OCI-M2 (cell line): ENCODE data around the gene TBC1D2.
"Not testable (repeated sequence)": the region's sequence is repeated elsewhere in the genome, so short reads cannot be mapped to it uniquely, and the experiment has no call there.

Experiments
- DNase-seq: peaks from one replicate; lab custom pipeline; 2025; ENCODE audit not compliant: unreplicated experiment; lab: John Stamatoyannopoulos, UW

The TBC1D2 gene

DNA sequence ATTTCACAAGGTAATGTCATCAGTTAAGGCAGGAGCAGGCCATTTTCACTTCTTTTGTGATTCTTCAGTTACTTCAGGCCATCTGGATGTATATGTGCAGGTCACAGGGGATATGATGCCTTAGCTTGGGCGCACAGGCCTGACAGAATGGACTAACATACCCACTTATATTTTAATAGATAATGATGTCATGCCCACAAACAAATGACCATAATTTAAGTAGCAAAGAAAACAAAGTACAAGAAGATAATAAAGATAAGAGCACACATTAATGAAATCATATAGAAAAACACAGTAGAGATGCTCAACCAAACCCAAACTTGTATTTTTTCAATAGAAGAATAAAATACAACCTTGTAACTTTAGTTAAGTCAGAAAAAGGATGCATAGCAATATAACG is 19.7 kb upstream of the TBC1D2 start:
- no peak for DNase-seq

DNA sequence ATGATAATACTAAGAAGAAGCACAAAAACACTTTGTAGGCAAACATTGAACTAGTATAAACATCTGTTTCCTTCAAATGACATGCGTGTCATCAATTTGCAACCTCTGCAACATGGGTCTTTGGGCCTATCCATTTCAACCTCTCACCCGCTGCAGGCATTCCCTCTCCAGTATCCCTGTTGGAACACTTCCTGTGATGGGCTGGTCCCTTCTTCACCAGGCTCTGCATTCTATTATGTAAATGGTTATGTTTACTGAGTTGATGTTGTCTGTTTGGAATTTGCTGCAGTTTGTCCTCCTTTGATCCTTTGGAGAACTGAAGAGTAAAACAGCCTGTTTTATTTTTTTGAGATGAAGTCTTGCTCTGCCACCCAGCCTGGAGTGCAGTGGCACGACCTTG is 16.6 kb upstream of the TBC1D2 start:
- no peak for DNase-seq

DNA sequence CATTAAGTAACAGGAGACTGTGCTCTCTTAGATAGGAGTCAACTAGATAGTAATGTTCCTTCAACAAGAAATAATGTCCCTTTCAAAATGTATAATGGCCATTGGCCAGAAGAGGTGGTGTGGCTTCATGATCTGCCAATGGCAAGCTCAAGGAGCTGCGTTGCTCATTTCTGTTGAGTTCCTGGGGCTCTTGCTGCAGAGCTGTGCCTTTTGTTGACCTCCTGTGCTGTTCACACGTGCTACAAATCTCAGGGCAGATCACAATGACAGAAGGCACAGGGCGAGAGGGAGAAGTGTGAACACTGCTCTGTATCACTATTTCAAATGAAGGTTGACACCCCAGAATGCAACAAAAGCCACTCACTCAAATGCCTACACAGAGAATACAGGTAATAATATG is 16.0 kb upstream of the TBC1D2 start:
- DNase-seq: no peak

DNA sequence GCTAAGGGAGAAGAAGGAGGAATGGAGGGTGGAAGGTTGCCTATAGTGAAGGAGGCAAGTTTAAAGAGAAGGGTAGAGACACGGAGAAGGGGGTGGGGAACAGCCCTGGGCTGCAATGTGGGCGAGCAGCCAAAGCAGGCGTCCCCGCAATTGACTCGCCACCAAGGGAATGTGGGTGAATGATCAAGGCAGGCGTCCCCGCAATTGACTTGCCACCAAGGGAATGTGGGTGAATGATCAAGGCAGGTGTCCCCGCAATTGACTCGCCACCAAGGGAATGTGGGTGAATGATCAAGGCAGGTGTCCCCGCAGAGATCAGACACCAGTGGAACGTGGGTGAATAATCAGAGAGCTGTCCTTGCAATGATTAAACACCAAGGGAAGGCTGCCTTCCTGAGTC is 14.8 kb upstream of the TBC1D2 start:
- not testable (repeated sequence) for DNase-seq

DNA sequence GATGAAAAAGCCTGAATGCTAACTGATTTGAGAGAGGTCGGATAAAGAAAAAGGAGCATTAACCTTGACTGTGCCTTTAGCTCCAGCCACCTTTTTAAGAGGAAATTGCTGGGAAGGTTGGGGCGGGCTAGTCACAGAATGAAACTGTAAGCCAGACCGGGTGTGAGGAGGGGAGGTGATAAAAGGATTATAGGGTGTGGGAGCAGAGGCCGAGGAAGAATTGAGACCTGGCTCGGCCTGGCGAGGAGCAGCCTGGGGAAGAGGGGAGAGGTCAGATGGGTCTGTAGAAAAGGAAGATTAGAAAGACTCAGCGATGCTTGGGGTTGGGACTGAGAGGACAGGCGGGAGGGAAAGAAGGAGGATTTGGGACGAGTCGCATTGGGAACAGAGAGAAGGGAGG is 14.2 kb upstream of the TBC1D2 start:
- DNase-seq: not testable (repeated sequence)

DNA sequence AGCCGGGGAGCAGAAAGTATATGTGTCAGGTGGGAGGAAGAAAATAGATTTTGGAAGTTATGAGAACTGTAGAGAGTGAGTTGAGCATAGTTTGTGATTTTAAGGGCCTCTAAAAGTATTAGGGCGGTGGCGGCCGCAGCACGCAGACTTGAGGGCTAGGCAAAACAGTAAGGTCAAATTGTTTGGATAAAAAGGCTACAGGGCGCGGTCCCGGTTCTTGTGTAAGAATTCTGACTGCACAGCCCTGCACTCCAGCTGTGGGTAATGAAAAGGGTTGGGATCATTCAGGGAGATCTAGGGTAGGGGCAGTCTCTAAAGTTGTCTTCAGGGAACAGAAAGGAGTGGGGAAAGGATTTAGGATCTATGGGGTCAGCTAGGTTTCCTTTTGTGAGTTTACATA is 12.1 kb upstream of the TBC1D2 start:
- DNase-seq: not testable (repeated sequence)

DNA sequence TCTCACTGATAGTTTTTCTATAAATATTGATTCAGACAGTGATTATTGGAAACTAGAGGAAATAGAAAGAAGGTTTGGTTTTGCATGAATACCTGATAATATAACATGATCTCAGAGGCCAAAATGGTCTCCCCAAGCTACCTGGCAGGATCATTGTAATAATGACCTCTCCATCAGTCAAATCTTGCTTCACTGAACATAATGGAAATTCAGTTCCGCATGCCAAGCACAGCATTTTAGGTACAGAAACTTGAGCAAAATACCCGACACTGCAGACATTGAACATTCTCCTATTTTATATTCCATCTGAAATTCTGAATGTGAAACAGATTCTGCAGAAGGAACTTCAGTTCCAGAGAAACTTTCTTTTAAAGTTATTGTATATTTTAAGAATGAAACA is 9.1 kb upstream of the TBC1D2 start:
- no peak for DNase-seq

DNA sequence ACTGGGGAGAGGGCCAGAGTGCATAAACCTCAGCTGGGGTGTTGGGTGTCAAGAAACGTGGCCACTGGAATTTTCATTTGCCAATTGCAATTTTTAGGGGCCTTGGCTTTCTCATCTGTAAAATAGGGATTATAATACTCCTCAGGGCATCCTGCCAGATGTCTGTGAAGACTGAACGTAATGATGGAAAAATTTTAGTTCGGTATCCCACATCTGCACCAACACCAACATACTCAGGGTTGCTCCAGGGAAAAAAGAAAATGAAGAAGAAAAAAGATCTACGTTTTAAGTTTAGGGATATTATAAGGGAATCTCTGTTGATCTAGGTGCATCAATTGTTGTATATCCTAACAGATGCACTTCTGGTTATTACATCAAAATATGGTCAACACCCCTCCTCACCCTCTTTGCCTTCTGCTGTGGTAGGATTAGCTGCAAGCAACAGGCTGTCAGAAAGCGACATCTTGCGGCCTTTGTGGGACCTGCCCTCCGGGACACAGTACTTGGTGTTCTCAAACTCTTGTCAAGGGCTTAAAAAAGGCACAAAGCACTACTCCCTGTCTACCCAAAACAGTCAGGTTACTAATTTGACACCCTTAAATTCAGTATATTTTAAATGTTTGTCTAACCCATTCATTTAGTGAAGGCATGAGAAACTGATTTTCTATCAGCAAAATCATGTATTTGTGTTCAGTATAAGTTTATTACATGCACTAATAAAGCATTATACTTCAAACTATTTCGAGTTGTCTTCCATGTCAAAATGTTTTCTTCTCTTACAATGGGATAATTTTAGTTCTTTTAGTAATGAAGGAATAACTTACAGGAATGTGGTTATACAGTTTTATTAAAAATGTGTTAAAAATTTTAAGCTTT is 8.3 kb upstream of the TBC1D2 start:
- DNase-seq: peak; percentile 54

DNA sequence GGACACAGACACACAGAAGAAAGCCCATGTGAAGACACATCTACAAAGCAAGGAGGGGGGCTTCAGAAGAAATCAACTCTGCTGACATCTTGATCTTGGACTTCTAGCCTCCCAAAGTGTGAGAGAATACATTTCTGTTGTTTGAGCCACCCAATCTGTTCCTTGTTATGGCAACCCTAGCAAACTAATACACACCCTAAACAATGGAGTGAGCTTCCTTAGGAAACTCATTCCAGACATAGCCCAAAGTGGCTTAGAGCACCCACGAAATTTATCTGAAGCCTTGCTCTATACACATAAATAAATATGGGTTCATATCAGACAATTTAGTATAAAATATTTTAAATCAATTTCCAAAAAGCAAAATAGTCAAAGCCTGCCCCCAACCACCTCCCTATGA is 7.6 kb upstream of the TBC1D2 start:
- DNase-seq: no peak

DNA sequence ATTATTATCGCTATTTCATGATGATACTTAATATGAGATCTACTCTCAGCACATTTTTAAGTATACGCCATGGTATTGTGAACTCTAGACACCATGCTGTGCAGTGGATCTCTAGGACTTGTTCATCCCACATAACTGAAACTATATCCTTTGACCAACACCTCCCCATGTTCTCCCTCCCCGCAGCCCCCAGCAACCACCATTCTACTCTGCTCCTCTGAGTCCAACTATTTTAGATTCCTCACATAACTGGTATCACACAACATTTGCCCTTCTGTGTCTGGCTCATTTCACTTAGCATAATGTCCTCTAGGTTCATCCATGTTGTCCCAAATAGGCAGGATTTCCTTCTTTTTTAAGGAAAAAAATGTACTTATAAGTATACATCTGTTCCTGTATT is 6.6 kb upstream of the TBC1D2 start:
- no peak for DNase-seq

DNA sequence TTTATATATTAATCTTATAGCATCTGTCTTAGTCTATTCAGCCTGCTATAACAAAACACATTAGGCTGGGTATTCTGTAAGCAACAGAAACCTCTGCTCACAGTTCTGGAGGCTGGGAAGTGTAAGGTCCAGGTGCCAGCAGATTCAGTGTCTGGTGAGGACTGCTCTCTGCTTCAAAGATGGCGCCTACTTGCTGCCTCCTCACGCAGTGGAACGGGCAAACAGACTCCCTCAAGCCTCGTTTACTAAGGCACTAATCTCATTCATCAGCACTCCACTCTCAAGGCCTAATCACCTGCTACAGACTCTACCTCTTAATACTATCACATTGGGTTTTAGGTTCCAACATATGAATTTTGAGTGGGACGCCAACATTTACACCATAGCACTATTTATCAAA is 5.2 kb upstream of the TBC1D2 start:
- DNase-seq: no peak

DNA sequence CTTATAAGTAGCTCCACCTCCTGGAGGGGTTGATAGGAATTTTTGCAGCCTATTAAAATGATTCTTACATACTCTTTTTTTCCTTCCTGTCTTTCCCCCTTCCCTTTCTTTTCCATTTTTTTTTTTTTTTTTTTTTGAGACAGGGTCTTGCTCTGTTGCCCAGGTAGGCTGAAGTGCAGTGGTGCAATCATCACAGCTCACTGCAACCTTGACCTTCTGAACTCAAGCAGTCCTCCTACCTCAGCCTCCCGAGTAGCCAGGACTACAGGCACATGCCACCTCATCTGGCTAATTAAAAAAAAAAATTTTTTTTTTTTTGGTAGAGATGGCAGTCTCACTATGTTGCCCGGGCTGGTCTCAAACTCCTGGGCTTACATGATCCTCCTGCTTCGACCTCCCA is 4.3 kb upstream of the TBC1D2 start:
- DNase-seq: no peak

DNA sequence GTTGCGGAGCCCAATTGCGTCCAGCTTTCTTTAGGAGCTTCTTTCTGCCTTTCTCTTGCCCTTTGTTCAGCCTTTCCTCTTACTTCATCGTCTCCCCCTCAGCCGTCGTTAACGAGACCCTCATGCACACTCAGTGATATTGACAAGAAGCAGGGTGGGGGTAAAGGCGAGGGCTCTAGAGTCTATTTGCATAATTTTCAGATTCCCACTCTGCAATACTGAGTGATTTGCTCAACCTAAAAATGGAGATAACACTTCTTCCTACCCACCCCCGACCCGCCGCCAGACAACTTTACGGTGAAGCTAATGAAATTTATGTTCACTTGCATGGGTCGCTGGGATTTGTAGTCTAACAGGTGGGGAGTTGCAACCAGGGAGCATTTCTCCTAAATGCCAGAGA is 1.3 kb upstream of the TBC1D2 start:
- DNase-seq: no peak

DNA sequence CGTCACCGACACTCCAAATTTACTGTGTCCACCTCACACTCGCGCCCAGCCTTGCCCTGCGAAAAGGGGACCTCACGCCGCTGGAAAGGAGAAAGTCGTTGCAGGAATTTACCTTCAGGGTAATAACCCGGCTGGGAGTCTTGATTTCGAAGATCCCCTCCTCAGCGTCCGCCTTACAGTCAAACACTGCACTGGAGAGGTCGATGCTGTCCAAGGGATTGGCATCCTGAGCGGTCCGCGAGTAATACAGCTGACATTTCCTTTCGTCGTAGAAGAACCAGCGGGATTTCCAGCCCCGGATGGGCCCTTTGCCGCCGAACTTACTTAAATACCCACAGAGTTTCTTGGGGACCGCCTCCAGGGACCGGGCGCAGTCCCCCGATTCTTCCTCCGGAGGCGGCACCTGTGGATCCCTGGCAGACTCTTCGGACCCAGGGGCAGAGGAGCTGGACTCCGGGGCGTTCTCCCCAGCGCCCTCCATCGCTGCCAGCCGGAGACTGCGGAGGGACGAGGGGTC is 330 bp downstream of the TBC1D2 start:
- no peak for DNase-seq

DNA sequence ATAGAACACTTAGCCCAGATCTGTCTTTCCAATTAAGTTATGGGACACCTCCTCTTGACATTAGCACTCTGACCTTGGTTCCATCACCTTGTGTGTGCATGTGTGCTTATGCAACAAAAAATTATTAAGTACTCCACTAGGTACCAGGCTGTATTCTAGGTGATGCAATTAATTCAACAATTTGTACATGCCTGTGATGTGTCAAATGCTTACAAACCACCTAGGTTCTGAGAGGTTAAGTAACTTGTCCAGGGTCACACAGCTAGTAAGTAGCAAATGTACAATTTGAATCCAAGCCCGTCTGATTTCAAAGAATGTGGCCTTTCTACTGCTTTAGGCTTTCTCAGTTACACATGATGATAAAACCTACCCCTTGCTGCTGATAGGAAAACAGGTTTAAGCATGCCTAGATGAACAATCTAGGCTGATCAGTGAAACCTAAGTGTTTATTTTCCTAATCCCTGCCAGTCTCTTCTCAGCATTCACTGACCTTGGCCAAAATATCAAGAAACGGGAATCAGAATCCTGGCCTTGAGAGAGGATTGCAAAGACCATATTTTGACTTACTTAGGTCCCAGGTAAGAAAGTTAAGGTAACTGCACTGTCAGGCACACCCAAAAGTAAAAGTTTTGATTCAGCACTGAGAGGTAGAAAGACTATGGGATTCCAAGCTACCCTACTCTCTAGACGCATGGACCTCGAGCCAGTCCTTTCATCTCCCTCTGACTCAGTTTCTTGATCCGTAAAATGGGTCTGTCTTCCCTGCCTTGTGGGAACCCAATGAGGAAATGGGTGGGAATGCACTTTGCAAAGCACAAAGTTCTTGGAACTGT is 1.0 kb downstream of the TBC1D2 start:
- no peak for DNase-seq

DNA sequence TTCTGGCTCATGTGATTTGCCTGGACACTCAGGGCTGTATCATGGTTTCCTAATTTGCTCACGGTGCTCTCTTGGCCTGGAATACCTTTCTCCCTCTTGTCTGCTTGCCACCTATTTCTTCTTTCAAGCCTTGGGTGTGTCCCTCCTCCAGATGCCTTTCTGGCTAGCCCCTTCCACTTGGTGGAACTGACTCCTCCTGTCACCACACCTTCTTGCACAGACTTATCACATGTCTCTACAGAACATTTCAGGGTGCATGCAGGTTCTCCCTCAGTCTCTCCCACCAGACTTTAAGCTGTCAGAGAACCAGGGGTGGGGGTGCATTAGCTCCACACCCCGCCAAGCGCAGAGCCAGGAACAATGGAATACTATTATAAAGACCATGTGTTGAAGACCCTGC is 1.9 kb downstream of the TBC1D2 start:
- DNase-seq: no peak

DNA sequence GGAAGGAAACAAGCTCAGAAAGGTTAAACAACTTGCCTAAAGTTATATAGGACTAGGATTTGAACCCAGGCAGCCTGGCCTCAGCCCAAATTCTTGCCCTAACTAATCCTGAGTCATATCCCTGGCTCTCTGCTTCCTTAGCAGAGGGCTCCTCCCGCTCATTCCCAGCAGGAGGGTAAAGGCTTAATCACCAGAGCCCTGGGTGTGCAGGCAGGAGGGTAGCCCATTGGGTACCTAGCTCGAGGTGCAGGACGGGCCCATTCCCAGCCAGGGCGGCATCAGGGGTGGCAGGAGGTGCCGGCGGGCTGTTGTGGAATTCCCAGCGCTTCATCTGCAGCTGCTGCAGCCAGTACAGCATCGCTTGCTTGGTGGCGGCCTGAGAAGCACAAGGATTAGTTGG is 3.9 kb downstream of the TBC1D2 start:
- no peak for DNase-seq

DNA sequence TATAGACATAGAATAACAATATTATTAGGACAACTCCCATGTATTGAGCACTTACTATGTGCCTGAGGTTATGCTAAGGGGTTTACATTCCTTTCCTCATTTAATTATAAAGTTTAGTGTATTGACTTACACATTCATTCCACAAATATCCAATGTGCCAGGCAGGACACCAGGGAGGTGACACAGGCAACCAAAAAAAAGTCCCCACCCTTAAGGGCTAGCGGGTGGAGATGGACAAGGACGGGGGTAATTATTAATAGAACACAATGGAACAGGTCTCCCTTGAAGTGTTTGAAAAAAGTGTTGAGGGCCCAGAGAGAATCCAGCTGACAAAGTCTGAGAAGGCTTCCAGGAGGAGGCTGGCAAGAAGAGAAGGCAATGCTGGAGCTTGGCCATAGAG is 5.7 kb downstream of the TBC1D2 start:
- no peak for DNase-seq

DNA sequence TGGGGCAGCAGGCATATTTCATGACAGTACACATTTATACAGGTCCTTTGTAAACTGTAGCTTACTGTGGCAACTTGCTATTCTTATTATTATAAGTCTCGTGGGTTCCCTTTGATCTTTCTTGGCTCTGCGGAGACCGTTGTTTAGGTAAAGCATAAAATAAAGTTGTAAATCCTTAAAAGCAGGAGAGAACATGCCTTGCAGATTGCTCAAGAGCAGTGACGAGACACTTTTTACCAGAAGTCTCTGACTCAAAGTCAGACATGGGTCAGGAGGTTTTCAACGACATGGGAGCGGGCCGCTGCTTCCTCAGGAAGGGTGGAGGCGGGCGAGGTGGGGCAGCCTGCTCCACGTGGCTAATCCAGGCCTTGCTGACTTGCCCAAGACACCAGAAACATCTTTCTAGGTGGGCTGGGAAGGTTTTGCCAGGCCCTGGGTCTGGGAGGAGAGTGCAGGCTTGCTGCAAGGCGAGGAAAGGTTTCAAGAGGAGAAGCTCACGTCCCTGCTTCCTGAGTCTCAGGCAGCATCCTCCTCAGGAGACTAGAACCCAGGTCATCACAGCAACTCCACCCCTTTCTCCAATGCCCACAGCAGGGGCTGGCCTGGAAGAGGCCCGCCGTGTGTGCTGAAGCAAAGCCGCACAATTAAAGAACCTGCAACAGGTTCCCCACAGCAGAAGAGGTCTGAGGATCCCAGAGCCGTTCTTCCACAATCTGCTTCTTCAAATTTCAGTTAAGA is 6.5 kb downstream of the TBC1D2 start:
- no peak for DNase-seq

DNA sequence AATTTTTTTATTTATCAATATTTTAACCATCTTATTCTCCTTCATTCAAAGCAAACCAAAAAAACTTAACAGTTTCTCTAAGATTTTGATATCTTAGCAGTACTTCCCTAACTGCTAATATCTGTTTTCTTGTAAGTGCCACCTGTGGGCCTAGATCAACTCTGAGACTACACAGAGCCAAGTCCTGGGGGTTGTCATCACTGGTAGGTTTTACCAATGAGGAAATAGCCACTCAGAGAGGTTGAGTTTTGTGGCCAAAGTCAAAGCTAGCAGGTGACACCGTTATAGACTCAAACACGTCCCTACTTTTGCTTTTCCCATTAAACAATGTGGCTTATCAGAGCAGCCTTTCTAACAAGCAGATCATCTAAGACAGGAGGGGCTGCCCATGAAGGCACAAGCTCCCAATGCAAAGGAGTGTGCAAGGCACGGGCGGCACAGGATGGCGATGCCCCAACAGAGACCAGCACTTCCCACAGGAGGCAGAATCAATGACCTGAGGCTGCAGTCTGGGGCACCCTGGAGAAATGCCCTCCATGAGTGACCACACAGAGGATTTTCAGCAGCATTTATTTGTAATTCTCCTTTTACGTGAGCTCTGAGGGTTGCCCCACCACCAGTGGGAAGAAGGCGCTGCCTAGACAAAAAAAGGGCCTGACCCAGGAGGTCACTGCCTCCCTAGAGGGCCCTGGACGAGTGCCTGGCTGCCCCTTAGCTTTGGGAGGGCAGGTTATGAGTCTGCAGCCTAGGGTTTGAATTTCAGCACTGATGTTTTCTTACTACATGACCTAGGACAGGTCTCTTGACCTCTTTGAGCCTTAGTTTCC is 7.4 kb downstream of the TBC1D2 start:
- DNase-seq: no peak

DNA sequence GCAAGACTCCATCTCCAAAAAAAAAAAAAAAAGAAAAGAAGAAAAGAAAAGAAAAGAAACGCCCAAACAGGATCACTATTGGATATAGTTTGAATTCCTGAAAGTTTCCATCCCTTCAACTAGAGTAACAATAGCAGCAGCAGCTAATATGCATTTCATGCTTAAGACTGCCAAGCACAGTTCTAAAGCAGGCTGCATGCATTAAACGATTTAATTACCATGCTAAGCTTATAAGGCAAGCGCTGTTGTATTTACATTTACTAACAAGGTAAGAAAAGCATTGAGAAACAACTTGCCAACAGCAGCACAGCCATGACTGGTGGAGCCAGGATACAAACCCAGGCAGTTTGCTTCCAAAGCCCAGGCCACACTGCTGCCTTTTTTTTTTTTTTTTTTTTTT is 13.0 kb downstream of the TBC1D2 start:
- no peak for DNase-seq
